ENCODE data around the gene ARHGAP12.

The ARHGAP12 gene

DNA sequence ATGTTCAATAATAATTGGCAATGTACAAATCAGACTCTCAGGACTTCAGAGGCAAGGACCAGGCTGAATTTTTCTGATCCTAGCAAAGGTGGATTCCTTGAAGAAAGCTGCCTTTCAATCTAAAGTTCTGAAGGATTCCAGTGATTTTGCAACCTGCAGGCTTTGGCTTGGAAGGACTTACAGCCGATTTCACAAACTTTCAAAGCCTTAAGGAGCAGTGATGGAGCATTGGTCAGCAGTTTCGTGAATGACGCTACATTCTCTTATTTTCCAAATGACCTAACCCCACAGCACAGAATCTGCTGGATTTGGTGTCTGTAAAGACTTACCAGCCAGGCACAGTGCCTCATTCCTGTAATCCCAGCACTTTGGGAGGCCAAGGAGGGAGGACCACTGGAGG, 167.5 kb downstream of the ARHGAP12 start:
- H3K4me3 ChIP-seq (replicated peaks; ENCODE audit: insufficient read depth, low read length) = no peak overlapping the region
- TF ChIP-seq, protein P1, sequence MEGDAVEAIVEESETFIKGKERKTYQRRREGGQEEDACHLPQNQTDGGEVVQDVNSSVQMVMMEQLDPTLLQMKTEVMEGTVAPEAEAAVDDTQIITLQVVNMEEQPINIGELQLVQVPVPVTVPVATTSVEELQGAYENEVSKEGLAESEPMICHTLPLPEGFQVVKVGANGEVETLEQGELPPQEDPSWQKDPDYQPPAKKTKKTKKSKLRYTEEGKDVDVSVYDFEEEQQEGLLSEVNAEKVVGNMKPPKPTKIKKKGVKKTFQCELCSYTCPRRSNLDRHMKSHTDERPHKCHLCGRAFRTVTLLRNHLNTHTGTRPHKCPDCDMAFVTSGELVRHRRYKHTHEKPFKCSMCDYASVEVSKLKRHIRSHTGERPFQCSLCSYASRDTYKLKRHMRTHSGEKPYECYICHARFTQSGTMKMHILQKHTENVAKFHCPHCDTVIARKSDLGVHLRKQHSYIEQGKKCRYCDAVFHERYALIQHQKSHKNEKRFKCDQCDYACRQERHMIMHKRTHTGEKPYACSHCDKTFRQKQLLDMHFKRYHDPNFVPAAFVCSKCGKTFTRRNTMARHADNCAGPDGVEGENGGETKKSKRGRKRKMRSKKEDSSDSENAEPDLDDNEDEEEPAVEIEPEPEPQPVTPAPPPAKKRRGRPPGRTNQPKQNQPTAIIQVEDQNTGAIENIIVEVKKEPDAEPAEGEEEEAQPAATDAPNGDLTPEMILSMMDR (IDR thresholded peaks at IDR 0.05; ENCODE audit: insufficient read depth, low read length) = no peak
- TF ChIP-seq, protein P2, sequence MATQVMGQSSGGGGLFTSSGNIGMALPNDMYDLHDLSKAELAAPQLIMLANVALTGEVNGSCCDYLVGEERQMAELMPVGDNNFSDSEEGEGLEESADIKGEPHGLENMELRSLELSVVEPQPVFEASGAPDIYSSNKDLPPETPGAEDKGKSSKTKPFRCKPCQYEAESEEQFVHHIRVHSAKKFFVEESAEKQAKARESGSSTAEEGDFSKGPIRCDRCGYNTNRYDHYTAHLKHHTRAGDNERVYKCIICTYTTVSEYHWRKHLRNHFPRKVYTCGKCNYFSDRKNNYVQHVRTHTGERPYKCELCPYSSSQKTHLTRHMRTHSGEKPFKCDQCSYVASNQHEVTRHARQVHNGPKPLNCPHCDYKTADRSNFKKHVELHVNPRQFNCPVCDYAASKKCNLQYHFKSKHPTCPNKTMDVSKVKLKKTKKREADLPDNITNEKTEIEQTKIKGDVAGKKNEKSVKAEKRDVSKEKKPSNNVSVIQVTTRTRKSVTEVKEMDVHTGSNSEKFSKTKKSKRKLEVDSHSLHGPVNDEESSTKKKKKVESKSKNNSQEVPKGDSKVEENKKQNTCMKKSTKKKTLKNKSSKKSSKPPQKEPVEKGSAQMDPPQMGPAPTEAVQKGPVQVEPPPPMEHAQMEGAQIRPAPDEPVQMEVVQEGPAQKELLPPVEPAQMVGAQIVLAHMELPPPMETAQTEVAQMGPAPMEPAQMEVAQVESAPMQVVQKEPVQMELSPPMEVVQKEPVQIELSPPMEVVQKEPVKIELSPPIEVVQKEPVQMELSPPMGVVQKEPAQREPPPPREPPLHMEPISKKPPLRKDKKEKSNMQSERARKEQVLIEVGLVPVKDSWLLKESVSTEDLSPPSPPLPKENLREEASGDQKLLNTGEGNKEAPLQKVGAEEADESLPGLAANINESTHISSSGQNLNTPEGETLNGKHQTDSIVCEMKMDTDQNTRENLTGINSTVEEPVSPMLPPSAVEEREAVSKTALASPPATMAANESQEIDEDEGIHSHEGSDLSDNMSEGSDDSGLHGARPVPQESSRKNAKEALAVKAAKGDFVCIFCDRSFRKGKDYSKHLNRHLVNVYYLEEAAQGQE (IDR thresholded peaks at IDR 0.05; ENCODE audit: insufficient replicate concordance, low read depth) = no peak
- TF ChIP-seq SPI1 (IDR thresholded peaks at IDR 0.05; ENCODE audit: borderline replicate concordance, low read depth) = no peak
- TF ChIP-seq POLR2AphosphoS5 (IDR thresholded peaks at IDR 0.05; ENCODE audit: low read depth) = no peak
- no peak for TF ChIP-seq GABPA (IDR thresholded peaks at IDR 0.05; ENCODE audit: low read depth)
- DNase-seq (ENCODE audit: low read depth in 1 of 2, low spot score in 1 of 2) = no peak
- H3K27me3 ChIP-seq (ENCODE audit: insufficient read depth, poor library complexity, severe bottlenecking) = no peaks in the 10 kb centered on the region
- H3K27ac ChIP-seq (replicated peaks) = no peak overlapping the region

DNA sequence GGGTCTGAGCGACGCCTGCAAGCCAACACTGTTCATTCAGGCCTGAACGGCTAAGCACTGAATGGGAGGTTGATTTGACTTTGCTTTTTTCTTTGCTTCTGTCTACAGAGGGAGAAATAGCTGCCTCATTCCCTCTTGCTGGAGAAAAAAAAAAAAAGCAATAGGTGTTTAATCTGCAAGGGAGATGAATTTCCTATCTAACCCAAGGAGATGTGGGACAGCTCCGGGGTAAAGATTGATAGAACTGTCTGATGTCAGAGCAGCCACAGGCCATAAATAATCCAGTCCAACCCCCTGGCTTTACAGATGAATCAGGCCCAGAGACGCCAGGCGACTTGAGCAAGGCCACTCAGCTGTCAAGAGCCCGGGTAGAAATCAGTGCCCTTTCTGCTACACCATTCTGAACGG, 168.0 kb downstream of the ARHGAP12 start:
- no peak overlapping the region for H3K27ac ChIP-seq (replicated peaks)

DNA sequence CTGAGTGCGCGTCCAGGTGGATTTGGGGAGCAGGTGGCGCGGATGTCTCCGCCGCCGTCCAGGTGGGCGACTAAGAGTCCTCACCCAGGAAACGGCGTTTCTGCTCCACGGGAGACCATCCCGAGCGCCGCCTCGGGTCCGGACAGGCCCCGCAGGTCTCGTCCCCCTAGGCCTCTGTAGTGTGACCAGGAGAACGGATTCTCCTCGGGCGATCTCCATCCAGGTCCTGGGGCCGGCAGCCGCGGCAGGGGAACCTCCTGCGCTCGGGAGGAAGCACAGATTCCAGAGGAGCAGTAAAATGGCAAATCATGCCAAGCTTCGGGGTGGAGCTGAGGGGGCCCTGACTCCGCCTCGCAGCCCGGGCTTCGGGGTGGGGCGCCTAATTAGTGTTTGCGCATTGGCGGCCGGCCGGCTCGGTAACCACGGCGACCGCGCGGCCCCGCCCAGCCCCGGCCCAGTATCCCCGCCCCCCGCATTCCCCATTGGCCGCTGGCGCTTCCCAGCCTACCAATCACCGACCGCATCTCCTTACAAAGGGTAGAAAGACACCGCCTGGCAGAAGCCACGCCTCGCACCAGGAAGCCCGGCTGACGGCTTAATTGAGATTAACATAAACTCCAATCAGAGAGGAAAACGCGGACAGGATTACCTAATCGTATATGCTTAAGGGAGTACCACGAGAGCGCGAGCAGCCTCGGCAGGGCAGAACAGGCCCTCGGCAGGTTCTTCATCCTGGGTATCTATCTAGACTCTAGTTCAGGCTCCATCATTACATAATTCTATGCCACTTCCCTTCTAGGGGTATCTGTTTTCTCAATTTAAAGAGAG, 168.6 kb downstream of the ARHGAP12 start:
- peak overlapping the region; percentile 80 for H3K4me3 ChIP-seq (replicated peaks; ENCODE audit: insufficient read depth, low read length)
- TF ChIP-seq, protein P1 (IDR thresholded peaks at IDR 0.05; ENCODE audit: insufficient read depth, low read length) = no peak
- TF ChIP-seq POLR2AphosphoS5 (IDR thresholded peaks at IDR 0.05; ENCODE audit: low read depth) (no peak), SPI1 (IDR thresholded peaks at IDR 0.05; ENCODE audit: borderline replicate concordance, low read depth) (no peak), GABPA (IDR thresholded peaks at IDR 0.05; ENCODE audit: low read depth) (no peak)
- TF ChIP-seq, protein P2 (IDR thresholded peaks at IDR 0.05; ENCODE audit: insufficient replicate concordance, low read depth) = no peak
- H3K27me3 ChIP-seq (ENCODE audit: insufficient read depth, poor library complexity, severe bottlenecking) = no peaks in the 10 kb centered on the region
- no peak overlapping the region for H3K27ac ChIP-seq (replicated peaks)
- DNase-seq (ENCODE audit: low read depth in 1 of 2, low spot score in 1 of 2) = peak; percentile 88 to 94

More for the DNA sequence above, 168.0 kb downstream of the ARHGAP12 start:
- DNase-seq (ENCODE audit: low read depth in 1 of 2, low spot score in 1 of 2) = no peak
- Histone ChIP-seq H3K27me3 (ENCODE audit: insufficient read depth, poor library complexity, severe bottlenecking) (no peaks in the 10 kb centered on the region), H3K4me3 (replicated peaks; ENCODE audit: insufficient read depth, low read length) (peak overlapping the region; percentile 32)
- no peak for TF ChIP-seq POLR2AphosphoS5 (IDR thresholded peaks at IDR 0.05; ENCODE audit: low read depth)
- no peak for TF ChIP-seq SPI1 (IDR thresholded peaks at IDR 0.05; ENCODE audit: borderline replicate concordance, low read depth)

DNA sequence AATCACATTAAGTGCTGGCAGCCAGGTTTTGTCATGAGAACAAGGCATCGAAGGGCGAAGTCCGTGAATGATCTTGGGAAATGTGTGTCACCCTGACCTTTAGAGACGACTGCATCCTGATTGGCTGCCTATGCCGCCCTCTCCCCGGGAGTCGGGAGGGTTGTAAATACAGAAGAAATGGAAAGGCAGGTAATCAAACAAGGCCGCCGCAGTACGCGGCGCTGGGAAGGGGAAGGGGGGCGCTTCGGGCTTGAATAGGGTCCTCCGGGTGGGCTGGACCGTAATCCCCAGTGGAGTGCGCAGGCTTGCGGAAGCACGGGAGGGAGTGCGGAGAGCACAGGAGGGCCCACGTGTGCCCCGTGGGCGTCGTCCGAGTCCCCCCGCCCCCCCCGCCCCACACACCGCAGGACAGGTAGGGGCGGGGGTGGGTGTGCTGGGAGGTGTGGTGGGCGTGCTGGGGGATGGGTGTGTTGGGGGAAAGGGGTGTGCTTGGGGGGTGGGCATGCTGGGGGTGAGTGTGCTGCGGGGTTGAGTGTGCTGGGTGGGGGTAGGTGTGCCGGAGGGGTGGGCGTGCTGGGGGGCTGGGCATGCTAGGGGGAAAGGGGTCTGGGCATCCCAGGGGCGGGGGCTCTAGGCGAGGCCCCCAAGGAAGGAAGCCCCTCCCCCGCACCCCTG, 169.4 kb downstream of the ARHGAP12 start:
- TF ChIP-seq, protein P2 (IDR thresholded peaks at IDR 0.05; ENCODE audit: insufficient replicate concordance, low read depth) = no peak
- TF ChIP-seq GABPA (IDR thresholded peaks at IDR 0.05; ENCODE audit: low read depth) = no peak
- TF ChIP-seq POLR2AphosphoS5 (IDR thresholded peaks at IDR 0.05; ENCODE audit: low read depth) = no peak
- TF ChIP-seq, protein P1 (IDR thresholded peaks at IDR 0.05; ENCODE audit: insufficient read depth, low read length) = no peak
- no peak for TF ChIP-seq SPI1 (IDR thresholded peaks at IDR 0.05; ENCODE audit: borderline replicate concordance, low read depth)
- no peak overlapping the region for H3K27ac ChIP-seq (replicated peaks)
- H3K4me3 ChIP-seq (replicated peaks; ENCODE audit: insufficient read depth, low read length) = peak overlapping the region; percentile 80
- H3K27me3 ChIP-seq (ENCODE audit: insufficient read depth, poor library complexity, severe bottlenecking) = no peaks in the 10 kb centered on the region
- DNase-seq (ENCODE audit: low read depth in 1 of 2, low spot score in 1 of 2) = no peak
